Neural cell (in vitro differentiated cells): ENCODE data around the gene SHLD2. TPM values are rescaled to one million over a fixed set of nuclear protein-coding genes. Genes with fewer than 3 reads are reported as not detected.

Experiments used
- polyA plus RNA-seq: library from polyadenylated mRNA; depleted of rRNA; stranded (reverse); fragments of >200 nt; gene quantifications from 2 replicates; pipeline ENCODE4 v1.2.3, GENCODE V29; 2014

SHLD2 gene
- polyA plus RNA-seq, 1 donor from 2014 or later = 15.8 TPM

Other genes with a start within 250 kb of the SHLD2 start
- 0.15 TPM in 1 of 2 replicates, not detected in the other for gene MMRN2, start 137.6 kb upstream of the SHLD2 start, polyA plus RNA-seq
- 4.1 and 6.1 TPM in 2 replicates for gene SNCG, start 136.6 kb upstream of the SHLD2 start, polyA plus RNA-seq
- not detected in 2 replicates for gene ADIRF, start 126.7 kb upstream of the SHLD2 start, polyA plus RNA-seq
- gene FAM25A, start 74.9 kb upstream of the SHLD2 start, polyA plus RNA-seq = not detected in 2 replicates
- gene GLUD1, start 363 bp upstream of the SHLD2 start, polyA plus RNA-seq = 107 and 110 TPM in 2 replicates
- 1.6 and 3.0 TPM in 2 replicates for gene NUTM2A, start 130.2 kb downstream of the SHLD2 start, polyA plus RNA-seq